ENCODE results near the gene TGFBRAP1. TPM values are rescaled to one million over a fixed set of nuclear protein-coding genes. Genes with fewer than 3 reads are reported as not detected.
A peak's percentile ranks its signal among the peaks of the same experiment; 100 is the strongest.

TGFBRAP1 gene, protein sequence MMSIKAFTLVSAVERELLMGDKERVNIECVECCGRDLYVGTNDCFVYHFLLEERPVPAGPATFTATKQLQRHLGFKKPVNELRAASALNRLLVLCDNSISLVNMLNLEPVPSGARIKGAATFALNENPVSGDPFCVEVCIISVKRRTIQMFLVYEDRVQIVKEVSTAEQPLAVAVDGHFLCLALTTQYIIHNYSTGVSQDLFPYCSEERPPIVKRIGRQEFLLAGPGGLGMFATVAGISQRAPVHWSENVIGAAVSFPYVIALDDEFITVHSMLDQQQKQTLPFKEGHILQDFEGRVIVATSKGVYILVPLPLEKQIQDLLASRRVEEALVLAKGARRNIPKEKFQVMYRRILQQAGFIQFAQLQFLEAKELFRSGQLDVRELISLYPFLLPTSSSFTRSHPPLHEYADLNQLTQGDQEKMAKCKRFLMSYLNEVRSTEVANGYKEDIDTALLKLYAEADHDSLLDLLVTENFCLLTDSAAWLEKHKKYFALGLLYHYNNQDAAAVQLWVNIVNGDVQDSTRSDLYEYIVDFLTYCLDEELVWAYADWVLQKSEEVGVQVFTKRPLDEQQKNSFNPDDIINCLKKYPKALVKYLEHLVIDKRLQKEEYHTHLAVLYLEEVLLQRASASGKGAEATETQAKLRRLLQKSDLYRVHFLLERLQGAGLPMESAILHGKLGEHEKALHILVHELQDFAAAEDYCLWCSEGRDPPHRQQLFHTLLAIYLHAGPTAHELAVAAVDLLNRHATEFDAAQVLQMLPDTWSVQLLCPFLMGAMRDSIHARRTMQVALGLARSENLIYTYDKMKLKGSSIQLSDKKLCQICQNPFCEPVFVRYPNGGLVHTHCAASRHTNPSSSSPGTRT
- 1 to 10 TPM; 4.8 to 9.4 (median 6.2) TPM for polyA plus RNA-seq

DNA sequence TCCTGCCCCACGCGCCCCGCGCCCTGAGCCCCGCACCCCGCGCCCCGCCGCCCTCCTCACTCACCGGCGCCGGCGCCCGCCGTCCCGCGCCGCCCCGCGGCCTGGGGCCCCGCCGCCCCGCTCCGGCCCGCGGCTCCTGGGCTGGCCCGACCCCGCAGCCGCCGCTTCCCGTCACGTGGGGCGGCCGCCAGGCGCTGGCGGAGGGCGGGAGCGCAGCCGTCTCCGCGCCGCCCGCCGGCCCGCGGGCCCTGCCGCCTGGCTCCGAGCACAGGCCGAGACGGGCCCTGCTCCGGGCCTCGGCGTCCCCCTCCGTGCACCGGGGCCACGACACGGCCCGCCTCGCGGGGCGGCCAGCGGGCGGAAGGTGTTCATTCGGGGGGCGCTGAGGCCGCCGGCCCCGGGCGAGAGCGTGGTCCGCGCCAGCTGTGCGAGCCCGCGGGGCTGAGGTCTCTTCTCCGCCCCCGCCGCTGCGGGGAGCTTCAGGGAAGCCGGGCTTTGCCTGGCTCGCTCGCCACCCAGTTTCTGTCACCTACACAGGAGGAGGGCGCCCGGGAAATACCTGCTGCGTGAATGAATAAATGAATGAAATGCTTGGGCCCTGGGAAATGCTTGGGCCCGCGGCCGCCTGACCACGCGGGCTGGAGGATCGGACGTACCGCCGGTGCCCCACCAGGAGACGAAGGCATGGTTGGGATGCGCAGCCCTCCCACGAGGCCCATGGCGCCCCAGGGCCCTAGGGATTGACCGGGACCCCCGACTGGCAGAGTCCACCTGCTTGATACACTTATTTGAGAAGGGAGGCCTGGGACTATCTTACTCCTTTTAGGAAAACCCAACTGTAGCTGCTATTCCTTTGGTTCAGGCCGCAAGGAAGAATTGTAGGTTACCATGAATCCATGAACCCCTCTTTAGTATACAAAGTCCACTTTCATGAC, at the start of gene TGFBRAP1:
Gene TGFBRAP1, minus strand, starts transcription at position 175 of the 935 bp plus-strand sequence. CDS start 21,434 bp downstream, outside the sequence.
- 2 to 3% (median 3%) methylated on average over 50 to 100 of the region's 101 CpGs for WGBS, 3 donors
- H3K27ac ChIP-seq (ENCODE audit: low read depth, low read length), result peak within 1 kb of the TSS; percentile 34

DNA sequence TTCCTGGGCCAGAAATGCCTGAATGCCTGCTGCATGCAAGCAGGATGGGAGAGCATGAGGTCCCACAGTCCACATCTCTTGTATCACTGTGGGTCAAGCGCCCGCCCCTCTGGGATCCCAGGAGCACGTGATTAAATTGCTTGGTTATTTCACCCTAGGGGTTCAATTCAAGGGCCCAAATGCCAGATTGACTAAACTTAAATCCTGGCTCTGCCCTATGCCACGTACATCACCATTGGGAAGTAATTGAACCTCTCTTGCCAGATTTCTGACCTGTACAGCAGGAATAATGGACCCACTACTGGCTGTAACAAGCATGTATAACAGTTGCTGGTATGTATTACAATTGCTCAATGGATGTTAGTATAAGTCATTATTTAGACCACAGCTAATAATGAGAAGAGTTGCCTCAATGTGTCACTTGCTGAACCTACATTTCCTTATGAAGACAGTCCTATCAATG, 49.4 kb upstream of the TGFBRAP1 start:
- H3K27ac ChIP-seq (ENCODE audit: low read depth, low read length), result no peak overlapping the region
- WGBS, 3 donors, result 85 to 92% (median 89%) methylated on average over 4 of the region's 4 CpGs

DNA sequence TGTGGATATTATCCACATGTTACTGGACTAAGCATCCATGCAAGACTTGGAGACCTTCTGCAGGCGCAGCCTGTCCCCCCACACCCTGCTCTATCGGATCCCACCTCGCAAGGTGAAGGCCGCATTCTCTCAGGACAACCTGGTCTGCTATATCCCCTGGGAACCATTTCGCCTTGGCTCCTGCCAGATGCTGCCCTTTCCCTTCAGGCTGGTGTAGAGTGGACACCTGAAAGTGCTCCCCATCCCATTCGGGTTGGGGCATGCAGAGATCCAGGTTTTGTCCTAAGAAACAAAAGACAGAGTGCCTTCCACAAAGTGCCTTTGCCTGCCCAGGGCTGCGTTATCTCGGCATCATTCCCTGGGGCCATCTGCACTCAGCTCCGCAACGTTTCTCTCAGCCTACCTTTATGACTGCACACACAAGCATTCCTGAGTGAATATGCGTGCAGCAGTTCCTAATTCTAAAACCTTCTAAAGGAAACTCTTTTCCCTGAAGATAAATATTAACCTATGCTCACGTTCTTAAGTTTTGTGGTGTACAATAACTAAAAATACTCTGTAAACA, 48.8 kb upstream of the TGFBRAP1 start:
- 86 to 87% (median 86%) methylated on average over 12 of the region's 12 CpGs for WGBS, 3 donors
- H3K27ac ChIP-seq (ENCODE audit: low read depth, low read length), result no peak overlapping the region

DNA sequence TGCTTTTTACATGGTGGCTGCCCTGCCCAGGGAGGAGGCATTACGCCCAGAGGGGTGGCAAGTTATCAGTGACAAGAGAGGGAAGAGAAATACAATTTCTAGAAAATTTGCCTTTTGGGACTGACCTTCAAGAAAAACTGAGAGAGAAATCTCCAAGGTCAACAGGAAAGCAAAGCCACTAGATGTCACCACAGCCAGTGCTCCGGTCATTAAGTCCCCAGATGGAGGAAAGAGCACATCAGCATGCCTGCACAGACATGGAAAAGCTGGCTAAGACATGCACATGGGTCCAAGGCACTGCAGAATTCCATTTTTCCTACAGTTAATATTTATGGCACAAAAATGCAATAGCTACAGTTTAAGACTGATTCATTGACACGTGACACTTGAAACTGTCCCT, 48.3 kb upstream of the TGFBRAP1 start:
- 74 to 83% (median 75%) methylated on average over 3 of the region's 3 CpGs for WGBS, 3 donors
- no peak overlapping the region for H3K27ac ChIP-seq (ENCODE audit: low read depth, low read length)

DNA sequence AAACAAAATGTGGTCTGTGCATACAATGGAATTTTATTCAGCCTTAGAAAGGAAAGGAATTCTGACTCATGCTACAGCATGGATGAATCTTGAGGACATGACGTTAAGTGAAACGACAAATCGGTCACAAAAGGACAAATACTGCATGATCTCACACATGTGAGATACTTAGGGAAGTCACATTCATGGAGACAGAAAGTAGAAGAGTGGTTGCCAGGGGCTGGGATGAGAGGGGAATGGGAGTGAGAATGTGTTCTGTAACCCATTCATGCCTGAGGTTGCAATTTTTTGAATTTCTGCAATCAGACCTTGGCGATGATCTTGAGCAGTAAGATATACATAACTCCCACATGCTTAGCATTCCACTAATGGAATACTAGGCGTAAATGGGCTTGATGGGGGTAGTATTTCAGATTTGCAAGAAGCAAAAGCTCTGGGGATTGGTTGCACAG, 47.3 kb upstream of the TGFBRAP1 start:
- H3K27ac ChIP-seq (ENCODE audit: low read depth, low read length), result no peak overlapping the region
- WGBS, 3 donors, result 83 to 86% (median 84%) methylated on average over 5 of the region's 5 CpGs

DNA sequence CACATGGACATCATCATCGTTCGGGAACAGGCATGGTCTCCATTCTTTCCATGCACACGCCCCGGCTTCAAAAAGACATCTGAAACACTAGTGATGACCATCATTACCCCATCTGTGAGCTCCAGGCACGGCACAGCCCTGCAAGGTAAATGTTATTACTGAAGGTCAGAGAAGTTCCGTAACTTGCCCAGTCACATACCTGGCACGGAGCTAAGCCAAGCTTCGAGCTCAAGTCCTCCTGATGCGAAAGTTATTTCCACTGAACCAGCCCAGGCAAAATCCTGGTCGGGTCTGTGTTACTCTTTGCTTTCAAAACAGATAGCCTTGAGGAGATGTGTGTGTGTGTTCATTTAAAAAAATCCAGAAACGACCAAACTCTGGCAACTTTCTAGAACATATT, 46.5 kb upstream of the TGFBRAP1 start:
- no peak overlapping the region for H3K27ac ChIP-seq (ENCODE audit: low read depth, low read length)
- 75 to 93% (median 90%) methylated on average over 11 of the region's 11 CpGs for WGBS, 3 donors

GRCh38 chr2:105375001-105375561, 45.5 kb upstream of the TGFBRAP1 start:
- 66 to 79% (median 72%) methylated on average over 15 of the region's 15 CpGs for WGBS, 3 donors
- no peak overlapping the region for H3K27ac ChIP-seq (ENCODE audit: low read depth, low read length)

DNA sequence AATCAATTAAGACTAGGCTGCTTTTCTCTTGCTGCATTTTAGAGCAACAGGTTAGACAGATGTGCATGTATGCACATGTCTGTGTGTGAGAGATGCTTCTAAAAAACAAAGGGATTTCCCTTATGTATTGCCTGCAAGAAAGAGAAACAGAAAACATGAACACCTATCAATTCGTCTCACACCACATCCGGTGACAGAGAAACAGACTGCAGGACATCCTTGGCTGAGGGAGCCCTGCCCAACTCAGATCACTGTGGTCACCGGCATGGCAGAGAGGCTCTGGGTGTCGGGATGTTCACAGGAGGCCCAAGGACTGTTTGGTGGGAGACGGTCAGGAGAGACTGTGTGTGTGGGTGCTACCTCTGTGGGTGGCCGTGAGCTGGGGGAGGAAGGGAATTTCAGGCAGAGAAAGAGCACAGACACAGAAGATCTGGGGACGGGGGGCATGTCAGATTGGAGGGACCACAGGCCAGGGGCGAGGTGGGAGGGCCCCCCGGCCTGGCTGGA, 44.4 kb upstream of the TGFBRAP1 start:
- WGBS, 3 donors, result 81 to 91% (median 84%) methylated on average over 9 of the region's 9 CpGs
- no peak overlapping the region for H3K27ac ChIP-seq (ENCODE audit: low read depth, low read length)

DNA sequence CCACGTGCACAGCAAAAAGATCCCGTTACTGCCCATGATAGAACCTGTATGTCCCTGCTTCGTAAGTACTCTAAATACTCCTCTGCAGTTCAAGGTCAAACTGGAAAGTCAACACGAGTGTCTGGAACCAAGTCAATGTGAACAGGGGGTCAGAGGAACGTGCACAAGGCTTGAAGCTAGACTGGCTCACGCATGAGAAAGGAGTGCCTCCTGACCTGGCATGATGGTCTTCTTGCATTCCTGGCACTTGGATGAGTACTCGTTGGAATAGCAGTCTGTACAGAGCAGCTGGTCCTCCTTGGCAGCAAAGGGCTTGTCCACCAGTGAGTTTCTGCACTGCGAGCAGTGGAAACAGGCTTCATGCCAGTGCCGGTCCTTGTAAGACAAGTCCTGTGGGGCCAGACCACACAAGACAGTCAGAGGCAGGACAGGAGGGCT, 43.8 kb upstream of the TGFBRAP1 start:
- no peak overlapping the region for H3K27ac ChIP-seq (ENCODE audit: low read depth, low read length)

GRCh38 chr2:105371810-105372209, 42.3 kb upstream of the TGFBRAP1 start:
- 67 to 87% (median 72%) methylated on average over 4 of the region's 4 CpGs for WGBS, 3 donors
- no peak overlapping the region for H3K27ac ChIP-seq (ENCODE audit: low read depth, low read length)

More for the DNA sequence above, 43.8 kb upstream of the TGFBRAP1 start:
- 49 to 74% (median 66%) methylated on average over 9 of the region's 9 CpGs for WGBS, 3 donors

DNA sequence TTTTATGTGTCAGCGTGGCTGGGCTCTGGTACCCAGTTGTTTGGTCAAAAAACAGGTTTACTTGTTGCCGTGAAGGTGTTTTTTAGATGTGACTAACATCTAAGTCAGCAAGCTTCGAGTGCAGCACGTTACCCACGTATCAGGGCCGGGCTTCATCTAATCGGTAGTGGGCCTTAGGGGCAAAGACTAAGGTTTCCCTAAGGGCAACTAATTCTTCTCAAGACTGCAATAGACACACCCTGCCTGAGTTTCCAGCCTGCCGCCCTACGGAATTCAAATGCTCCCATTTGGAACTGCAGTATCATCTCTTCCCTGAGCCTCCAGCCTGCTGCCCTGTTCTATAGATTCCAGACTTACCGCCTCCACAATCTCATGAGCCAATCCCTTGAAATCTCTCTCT, 41.6 kb upstream of the TGFBRAP1 start:
- WGBS, 3 donors, result 88 to 94% (median 90%) methylated on average over 10 of the region's 10 CpGs
- H3K27ac ChIP-seq (ENCODE audit: low read depth, low read length), result no peak overlapping the region

GRCh38 chr2:105369777-105370690, 40.5 kb upstream of the TGFBRAP1 start:
- 38 to 43% (median 42%) methylated on average over 30 of the region's 30 CpGs for whole genome bisulfite sequencing, 3 donors

DNA sequence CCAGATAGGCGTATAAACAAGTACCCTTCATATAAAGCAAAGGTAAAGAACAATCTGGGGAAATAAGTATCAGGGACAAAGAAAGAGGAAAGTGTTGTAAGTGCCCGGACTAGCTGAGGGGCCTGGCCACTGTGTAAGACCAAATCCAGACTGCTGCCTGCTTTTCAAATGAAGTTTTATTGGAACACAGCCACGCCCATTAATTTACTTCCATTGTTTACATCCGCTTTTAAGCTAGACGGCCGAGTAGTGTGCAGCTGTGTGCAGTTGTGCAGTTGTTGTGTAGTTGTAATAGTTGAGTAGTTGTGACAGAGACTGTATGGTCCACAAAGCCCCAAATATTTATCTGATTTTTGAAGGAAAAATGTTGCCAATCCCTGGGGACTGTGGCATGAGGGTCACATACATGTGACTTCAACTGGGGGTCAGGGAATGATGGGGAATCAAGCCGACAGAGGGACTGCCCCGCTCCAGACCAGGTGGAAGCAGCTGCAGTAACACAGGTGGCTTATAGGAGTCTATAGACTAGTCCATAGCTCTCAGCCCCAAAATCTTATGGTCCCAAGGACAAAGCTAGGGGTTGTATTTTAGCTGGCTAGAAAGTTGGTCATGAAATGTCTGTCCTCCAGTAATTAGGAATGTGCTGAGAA, 39.3 kb upstream of the TGFBRAP1 start:
- no peak overlapping the region for H3K27ac ChIP-seq (ENCODE audit: low read depth, low read length)

More at GRCh38 chr2:105369777-105370690, 40.5 kb upstream of the TGFBRAP1 start:
- no peak overlapping the region for H3K27ac ChIP-seq (ENCODE audit: low read depth, low read length)

GRCh38 chr2:105365206-105365605, 35.7 kb upstream of the TGFBRAP1 start:
- WGBS, 3 donors, result 71 to 78% (median 71%) methylated on average over 3 of the region's 3 CpGs
- no peak overlapping the region for H3K27ac ChIP-seq (ENCODE audit: low read depth, low read length)

More for the DNA sequence above, 39.3 kb upstream of the TGFBRAP1 start:
- 67 to 76% (median 67%) methylated on average over 8 of the region's 8 CpGs for WGBS, 3 donors

DNA sequence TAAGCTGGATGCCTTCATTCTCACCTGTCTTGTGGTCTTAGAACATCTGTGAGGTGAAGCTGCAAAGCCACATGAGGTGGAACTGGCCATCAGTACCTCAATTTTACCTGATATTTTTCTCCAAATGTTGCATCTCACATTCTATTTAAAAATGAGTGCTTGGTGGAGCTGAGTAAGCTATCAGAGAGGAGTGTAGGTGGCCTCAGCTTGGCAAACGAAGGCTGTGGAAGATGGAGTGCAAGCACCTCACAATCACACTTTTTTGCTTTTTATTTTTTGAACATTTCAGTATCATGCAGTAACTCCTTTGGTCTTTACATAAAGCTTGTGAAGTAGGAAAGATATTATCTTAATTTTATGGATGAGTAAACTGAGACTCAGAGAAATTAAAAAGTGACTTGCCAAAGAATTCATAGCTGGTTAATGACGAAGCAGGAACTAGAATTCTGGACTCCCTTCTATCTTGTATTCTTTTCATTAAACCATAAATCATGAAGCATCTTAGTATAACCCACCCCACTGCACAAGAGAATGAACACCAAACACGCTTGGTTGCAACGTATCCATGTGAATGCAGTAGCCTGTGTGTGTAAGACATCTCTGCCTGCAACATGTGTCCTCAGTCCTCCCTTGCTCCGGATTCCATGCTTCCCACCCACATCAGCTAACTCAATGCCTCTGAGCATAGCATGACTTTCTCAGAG, 35.1 kb upstream of the TGFBRAP1 start:
- H3K27ac ChIP-seq (ENCODE audit: low read depth, low read length), result no peak overlapping the region
- 77 to 91% (median 79%) methylated on average over 5 of the region's 5 CpGs for WGBS, 3 donors
